K562 (cell line): ENCODE results near the gene PABPC1L. TPM values are rescaled to one million over a fixed set of nuclear protein-coding genes. Genes with fewer than 3 reads are reported as not detected.

ENCODE experiments used
- BCLAF1 ChIP-seq, 2 experiments: fragments of 450-650 bp in 1 of 2; IDR thresholded peaks; 2 replicates each; pipeline ENCODE4 v1.6.1; 2011 to 2017; ENCODE audit warnings: low read depth in 2 of 2, antibody characterized with exemption in 1 of 2, borderline replicate concordance in 1 of 2, low read length in 1 of 2, mild to moderate bottlenecking in 1 of 2, mixed read lengths in 1 of 2; ENCODE audit not compliant: control insufficient read depth in 1 of 2
- BCOR ChIP-seq: fragments of 450-650 bp; IDR thresholded peaks from 2 replicates; pipeline ENCODE4 v1.6.1; 2016
- C11orf30 ChIP-seq: fragments of 450-650 bp; IDR thresholded peaks from 2 replicates; pipeline ENCODE4 v1.6.1; 2016; ENCODE audit warnings: low read depth, mild to moderate bottlenecking
- FOXK2 ChIP-seq, 2 experiments: fragments of 450-650 bp; IDR thresholded peaks in 1 of 2; conservative IDR thresholded peaks in 1 of 2; 2 replicates each; pipeline ENCODE4 v1.6.1; 2016; ENCODE audit warnings: low read depth in 2 of 2, mild to moderate bottlenecking in 1 of 2
- IFI16 ChIP-seq: fragments of 250-450 bp; sonication (Bioruptor Pico); IDR thresholded peaks from 2 replicates; pipeline ENCODE4 v2.1.2; 2022; ENCODE audit warnings: mild to moderate bottlenecking, inconsistent platforms
- MAFF ChIP-seq: IDR thresholded peaks from 2 replicates; pipeline ENCODE4 v1.6.1; 2012; ENCODE audit warnings: low read length, improper control_type of control experiment
- PHF20 ChIP-seq: fragments of 450-650 bp; IDR thresholded peaks from 2 replicates; pipeline ENCODE4 v1.6.1; 2018; ENCODE audit not compliant: partially characterized antibody
- RCOR1 ChIP-seq, 2 experiments: IDR thresholded peaks; 2 replicates each; pipeline ENCODE4 v1.6.1; 2012; ENCODE audit warnings: low read depth in 2 of 2, low read length in 2 of 2, borderline replicate concordance in 1 of 2, improper control_type of control experiment in 1 of 2
- SMARCA5 ChIP-seq: fragments of 450-650 bp; IDR thresholded peaks from 2 replicates; pipeline ENCODE4 v1.6.1; 2016
- ZBTB43 ChIP-seq: sonication (generic); formaldehyde crosslinking; IDR thresholded peaks from 2 replicates; pipeline ENCODE4 v1.8.0; 2023; ENCODE audit warnings: mild to moderate bottlenecking, missing genetic modification reagents
- ZNF124 ChIP-seq: sonication (generic); formaldehyde crosslinking; IDR thresholded peaks from 2 replicates; pipeline ENCODE4 v1.8.1; 2022; ENCODE audit warnings: missing genetic modification reagents
- ZNF146 ChIP-seq: IDR thresholded peaks from one replicate; pipeline ENCODE4 v1.6.1; 2018; ENCODE audit warnings: missing compliant biosample characterization; ENCODE audit not compliant: unreplicated experiment
- ZNF445 ChIP-seq: fragments of 250-450 bp; sonication (Bioruptor Pico); IDR thresholded peaks from 2 replicates; pipeline ENCODE4 v1.4.0; 2020; ENCODE audit warnings: low read depth, mild to moderate bottlenecking, moderate library complexity
- ZNF449 ChIP-seq: fragments of 250-450 bp; sonication (Bioruptor Pico); IDR thresholded peaks from 2 replicates; pipeline ENCODE4 v1.8.0; 2022; ENCODE audit warnings: moderate library complexity, mild to moderate bottlenecking, inconsistent platforms
- polyA plus RNA-seq, 8 experiments: library from polyadenylated mRNA; depleted of rRNA in 4 of 8; stranded (reverse) in 5 of 8; unstranded in 3 of 8; fragments of >200 nt; fragmentation: Nextera tagmentation in 2 of 8; fragmentation: Illumina TruSeq in 1 of 8; extraction: Ambion mirVana in 2 of 8; extraction: Trizol in 1 of 8; gene quantifications; 2 replicates each; pipeline versions ENCODE4 v1.2.1 to v1.2.3, GENCODE V29; 2011 to 2014; ENCODE audit warnings: inconsistent platforms in 1 of 8, missing spikeins in 1 of 8
- total RNA-seq, 7 experiments: library from RNA; depleted of rRNA in 6 of 7; stranded (reverse); fragments of >200 nt in 6 of 7; fragmentation: Illumina TruSeq in 2 of 7; extraction: Trizol in 2 of 7; gene quantifications; 2 replicates each; pipeline versions ENCODE4 v1.2.1 to v1.2.3, GENCODE V29; 2011 to 2021; ENCODE audit warnings: low replicate concordance in 1 of 7
- TF ChIP-seq, protein P1 (sequence below): fragments of 200-800 bp; sonication (Bioruptor generic); IDR thresholded peaks from 2 replicates; pipeline ENCODE4 v1.6.1; 2016; ENCODE audit warnings: missing genetic modification characterization, missing compliant biosample characterization
- TF ChIP-seq, protein P2 (sequence below): fragments of 250-450 bp; sonication (Bioruptor Pico); IDR thresholded peaks from 2 replicates; pipeline ENCODE4 v1.5.1; 2021; ENCODE audit warnings: mild to moderate bottlenecking

The PABPC1L gene
- total and polyA plus RNA-seq, 9 of the 15 experiments (the other 6 are each of a cell fraction or from before 2014, with no cell fraction given), result 6.0 to 90.3 (median 15.8) TPM

DNA sequence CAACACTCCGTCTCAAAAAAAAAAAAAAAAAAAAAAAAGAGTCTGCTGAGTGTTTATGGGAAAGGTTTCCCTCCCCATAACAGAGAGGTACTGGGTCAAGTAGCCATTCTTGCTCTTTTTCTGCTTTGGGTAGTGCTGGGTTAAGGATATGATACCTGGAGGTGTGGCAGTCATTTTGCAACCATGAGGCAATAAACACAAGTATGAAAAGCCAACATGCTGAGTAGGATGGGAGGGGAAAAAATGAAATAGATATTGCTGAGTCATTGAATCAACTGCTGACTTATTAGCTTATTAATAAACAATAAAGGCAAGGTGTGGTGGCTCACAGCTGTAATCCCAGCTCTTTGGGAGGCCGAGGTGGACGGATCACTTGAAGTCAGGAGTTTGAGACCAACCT is 52.6 kb downstream of the PABPC1L start (continued):
- TF ChIP-seq, protein P1, sequence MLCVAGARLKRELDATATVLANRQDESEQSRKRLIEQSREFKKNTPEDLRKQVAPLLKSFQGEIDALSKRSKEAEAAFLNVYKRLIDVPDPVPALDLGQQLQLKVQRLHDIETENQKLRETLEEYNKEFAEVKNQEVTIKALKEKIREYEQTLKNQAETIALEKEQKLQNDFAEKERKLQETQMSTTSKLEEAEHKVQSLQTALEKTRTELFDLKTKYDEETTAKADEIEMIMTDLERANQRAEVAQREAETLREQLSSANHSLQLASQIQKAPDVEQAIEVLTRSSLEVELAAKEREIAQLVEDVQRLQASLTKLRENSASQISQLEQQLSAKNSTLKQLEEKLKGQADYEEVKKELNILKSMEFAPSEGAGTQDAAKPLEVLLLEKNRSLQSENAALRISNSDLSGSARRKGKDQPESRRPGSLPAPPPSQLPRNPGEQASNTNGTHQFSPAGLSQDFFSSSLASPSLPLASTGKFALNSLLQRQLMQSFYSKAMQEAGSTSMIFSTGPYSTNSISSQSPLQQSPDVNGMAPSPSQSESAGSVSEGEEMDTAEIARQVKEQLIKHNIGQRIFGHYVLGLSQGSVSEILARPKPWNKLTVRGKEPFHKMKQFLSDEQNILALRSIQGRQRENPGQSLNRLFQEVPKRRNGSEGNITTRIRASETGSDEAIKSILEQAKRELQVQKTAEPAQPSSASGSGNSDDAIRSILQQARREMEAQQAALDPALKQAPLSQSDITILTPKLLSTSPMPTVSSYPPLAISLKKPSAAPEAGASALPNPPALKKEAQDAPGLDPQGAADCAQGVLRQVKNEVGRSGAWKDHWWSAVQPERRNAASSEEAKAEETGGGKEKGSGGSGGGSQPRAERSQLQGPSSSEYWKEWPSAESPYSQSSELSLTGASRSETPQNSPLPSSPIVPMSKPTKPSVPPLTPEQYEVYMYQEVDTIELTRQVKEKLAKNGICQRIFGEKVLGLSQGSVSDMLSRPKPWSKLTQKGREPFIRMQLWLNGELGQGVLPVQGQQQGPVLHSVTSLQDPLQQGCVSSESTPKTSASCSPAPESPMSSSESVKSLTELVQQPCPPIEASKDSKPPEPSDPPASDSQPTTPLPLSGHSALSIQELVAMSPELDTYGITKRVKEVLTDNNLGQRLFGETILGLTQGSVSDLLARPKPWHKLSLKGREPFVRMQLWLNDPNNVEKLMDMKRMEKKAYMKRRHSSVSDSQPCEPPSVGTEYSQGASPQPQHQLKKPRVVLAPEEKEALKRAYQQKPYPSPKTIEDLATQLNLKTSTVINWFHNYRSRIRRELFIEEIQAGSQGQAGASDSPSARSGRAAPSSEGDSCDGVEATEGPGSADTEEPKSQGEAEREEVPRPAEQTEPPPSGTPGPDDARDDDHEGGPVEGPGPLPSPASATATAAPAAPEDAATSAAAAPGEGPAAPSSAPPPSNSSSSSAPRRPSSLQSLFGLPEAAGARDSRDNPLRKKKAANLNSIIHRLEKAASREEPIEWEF (CRISPR knock-in tag), result no peak
- TF ChIP-seq IFI16 (CRISPR knock-in tag) (no peak), FOXK2 (conservative IDR thresholded peaks at IDR 0.05 in 1 of 2, IDR thresholded peaks at IDR 0.05 in 1 of 2; ENCODE audit: low read depth in 2 of 2) (no peak), PHF20 (peak; percentile 52), BCLAF1 (IDR thresholded peaks at IDR 0.05; ENCODE audit: borderline replicate concordance in 1 of 2, control insufficient read depth in 1 of 2, low read depth in 2 of 2, low read length in 1 of 2) (no peak), ZBTB43 (CRISPR knock-in tag) (no peak), ZNF146 (CRISPR knock-in tag) (no peak), RCOR1 (IDR thresholded peaks at IDR 0.05; ENCODE audit: borderline replicate concordance in 1 of 2, low read depth in 2 of 2, low read length in 2 of 2) (peak in 1 of 2 experiments; percentile 71; a peak in 2 of 4 replicates), BCOR (peak; percentile 98), ZNF449 (CRISPR knock-in tag) (no peak), SMARCA5 (peak; percentile 98), C11orf30 (peak; percentile 91), ZNF124 (CRISPR knock-in tag) (no peak), ZNF445 (CRISPR knock-in tag) (no peak), MAFF (peak; percentile 78)
- TF ChIP-seq, protein P2, sequence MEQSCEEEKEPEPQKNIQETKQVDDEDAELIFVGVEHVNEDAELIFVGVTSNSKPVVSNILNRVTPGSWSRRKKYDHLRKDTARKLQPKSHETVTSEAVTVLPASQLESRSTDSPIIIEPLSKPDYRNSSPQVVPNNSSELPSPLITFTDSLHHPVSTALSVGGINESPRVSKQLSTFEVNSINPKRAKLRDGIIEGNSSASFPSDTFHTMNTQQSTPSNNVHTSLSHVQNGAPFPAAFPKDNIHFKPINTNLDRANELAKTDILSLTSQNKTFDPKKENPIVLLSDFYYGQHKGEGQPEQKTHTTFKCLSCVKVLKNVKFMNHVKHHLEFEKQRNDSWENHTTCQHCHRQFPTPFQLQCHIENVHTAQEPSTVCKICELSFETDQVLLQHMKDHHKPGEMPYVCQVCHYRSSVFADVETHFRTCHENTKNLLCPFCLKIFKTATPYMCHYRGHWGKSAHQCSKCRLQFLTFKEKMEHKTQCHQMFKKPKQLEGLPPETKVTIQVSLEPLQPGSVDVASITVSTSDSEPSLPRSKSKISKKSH, result no peak
